Mucosa of rectum (tissue), 2 donors: ENCODE data around the gene UGT2B11.
"Not testable (repeated sequence)": the region's sequence is repeated elsewhere in the genome, so short reads cannot be mapped to it uniquely, and the experiment has no call there.

ENCODE experiments used
- H3K27ac ChIP-seq, 2 donors: one replicate each; pipeline ENCODE4 v1.7.0; 2013; ENCODE audit warnings: inconsistent platforms in 2 of 2, low read depth in 2 of 2, low read length in 2 of 2
- H3K27me3 ChIP-seq, 2 donors: one replicate each; pipeline ENCODE4 v1.7.0; 2013; ENCODE audit warnings: low read length in 2 of 2; ENCODE audit not compliant: control insufficient read depth in 2 of 2, insufficient read depth in 2 of 2
- H3K36me3 ChIP-seq, 2 donors: one replicate each; pipeline ENCODE4 v1.7.0; 2013; ENCODE audit warnings: low read length in 2 of 2; ENCODE audit not compliant: control insufficient read depth in 2 of 2, insufficient read depth in 2 of 2
- H3K4me1 ChIP-seq, 2 donors: one replicate each; pipeline ENCODE4 v1.7.0; 2013; ENCODE audit warnings: low read length in 2 of 2, mild to moderate bottlenecking in 1 of 2; ENCODE audit not compliant: control insufficient read depth in 2 of 2, insufficient read depth in 2 of 2
- H3K4me3 ChIP-seq, 2 donors: one replicate each; pipeline ENCODE4 v1.7.0; 2013; ENCODE audit warnings: low read length in 2 of 2
- H3K9ac ChIP-seq, 2 donors: one replicate each; pipeline ENCODE4 v1.7.0; 2013; ENCODE audit warnings: low read length in 2 of 2, low read depth in 1 of 2, mild to moderate bottlenecking in 1 of 2
- H3K9me3 ChIP-seq, 2 donors: one replicate each; pipeline ENCODE4 v1.7.0; 2013; ENCODE audit warnings: low read length in 2 of 2; ENCODE audit not compliant: control insufficient read depth in 2 of 2
- donor health status: healthy.
- donor health status: Normal muscosa, but diverticular disease.

The UGT2B11 gene

GRCh38 chr4:69218491-69218890 lies 3.9 kb upstream of the UGT2B11 start:
- H3K4me1 ChIP-seq, H3K9ac ChIP-seq, H3K4me3 ChIP-seq, H3K27ac ChIP-seq, H3K9me3 ChIP-seq, H3K36me3 ChIP-seq, H3K27me3 ChIP-seq: not testable (repeated sequence)

- no peak overlapping the region for H3K27ac ChIP-seq
- H3K36me3 ChIP-seq, result no peaks in the 10 kb centered on the region
- H3K9me3 ChIP-seq, result no peaks in the 10 kb centered on the region
- H3K27me3 ChIP-seq, result no peaks in the 10 kb centered on the region
- no peak overlapping the region for H3K9ac ChIP-seq
- no peak overlapping the region for H3K4me3 ChIP-seq
- H3K4me1 ChIP-seq, result no peaks in the 10 kb centered on the region
Measured at GRCh38 chr4:69210911-69211310, 3.6 kb downstream of the UGT2B11 start.

- H3K27me3 ChIP-seq, H3K4me3 ChIP-seq, H3K9me3 ChIP-seq, H3K4me1 ChIP-seq, H3K9ac ChIP-seq, H3K36me3 ChIP-seq, H3K27ac ChIP-seq: not testable (repeated sequence)
Measured at GRCh38 chr4:69198506-69198905, 16.0 kb downstream of the UGT2B11 start.

GRCh38 chr4:69196209-69196965 lies 18.2 kb downstream of the UGT2B11 start:
- H3K27ac ChIP-seq, result no peak overlapping the region
- H3K9me3 ChIP-seq, result no peaks in the 10 kb centered on the region
- no peak overlapping the region for H3K4me3 ChIP-seq
- no peaks in the 10 kb centered on the region for H3K27me3 ChIP-seq
- no peak overlapping the region for H3K9ac ChIP-seq
- no peaks in the 10 kb centered on the region for H3K36me3 ChIP-seq
- no peaks in the 10 kb centered on the region for H3K4me1 ChIP-seq

- Histone ChIP-seq H3K27me3 (no peaks in the 10 kb centered on the region), H3K36me3 (no peaks in the 10 kb centered on the region), H3K4me1 (no peaks in the 10 kb centered on the region), H3K9ac (no peak overlapping the region), H3K9me3 (no peaks in the 10 kb centered on the region), H3K27ac (no peak overlapping the region), H3K4me3 (no peak overlapping the region)
Measured at GRCh38 chr4:69194166-69194565, 20.4 kb downstream of the UGT2B11 start.

GRCh38 chr4:69191905-69192304 lies 22.6 kb downstream of the UGT2B11 start:
- not testable (repeated sequence) for H3K9me3 ChIP-seq, H3K4me1 ChIP-seq, H3K4me3 ChIP-seq, H3K36me3 ChIP-seq, H3K27ac ChIP-seq, H3K27me3 ChIP-seq, H3K9ac ChIP-seq

- not testable (repeated sequence) for H3K36me3 ChIP-seq, H3K4me1 ChIP-seq, H3K27me3 ChIP-seq, H3K9me3 ChIP-seq, H3K4me3 ChIP-seq, H3K27ac ChIP-seq, H3K9ac ChIP-seq
Measured at GRCh38 chr4:69190621-69191020, 23.9 kb downstream of the UGT2B11 start.

DNA sequence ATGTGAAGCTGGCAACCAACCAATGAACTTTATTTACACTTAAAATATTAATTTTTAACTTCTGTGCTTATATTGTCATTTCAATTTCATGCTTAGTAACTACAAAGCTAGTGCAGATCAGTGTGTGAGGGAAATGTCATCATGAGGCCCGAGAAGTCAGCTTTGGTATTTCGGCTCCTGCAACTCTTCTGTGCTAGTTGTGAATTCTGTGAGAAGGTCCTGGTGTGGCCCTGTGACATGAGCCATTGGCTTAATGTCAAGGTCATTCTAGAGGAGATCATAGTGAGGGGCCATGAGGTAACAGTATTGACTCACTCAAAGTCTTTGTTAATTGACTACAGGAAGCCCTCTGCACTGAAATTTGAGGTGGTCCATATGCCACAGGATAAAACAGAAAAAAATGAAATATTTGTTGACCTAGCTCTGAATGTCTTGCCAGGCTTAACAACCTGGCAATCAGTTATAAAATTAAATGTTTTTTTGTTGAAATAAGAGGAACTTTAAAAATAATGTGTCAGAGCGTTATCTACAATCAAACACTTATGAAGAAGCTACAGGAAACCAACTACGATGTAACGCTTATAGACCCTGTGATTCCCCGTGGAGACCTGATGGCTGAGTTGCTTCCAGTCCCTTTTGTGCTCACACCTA lies 32.9 kb downstream of the UGT2B11 start:
- not testable (repeated sequence) for H3K27ac ChIP-seq, H3K9me3 ChIP-seq, H3K9ac ChIP-seq

DNA sequence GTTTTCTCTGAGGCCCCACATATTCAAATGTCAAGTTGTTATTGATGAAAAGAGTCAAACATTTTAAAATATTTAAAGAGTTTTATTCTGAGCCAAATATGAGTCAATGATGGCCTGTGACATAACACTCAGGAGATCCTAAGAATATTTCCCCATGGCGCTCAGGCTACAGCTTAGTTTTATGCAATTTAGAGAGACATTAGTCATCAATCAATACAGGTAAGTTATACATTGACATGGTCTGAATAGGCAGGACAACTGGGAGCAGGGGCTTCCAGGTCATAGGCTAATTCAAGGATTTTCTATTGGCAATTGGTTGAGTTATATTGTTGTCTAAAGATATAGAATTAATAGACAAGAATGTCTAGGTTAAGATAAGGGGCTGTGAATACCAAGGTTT lies 34.7 kb downstream of the UGT2B11 start:
- H3K36me3 ChIP-seq, H3K27me3 ChIP-seq, H3K9ac ChIP-seq, H3K4me3 ChIP-seq, H3K4me1 ChIP-seq, H3K9me3 ChIP-seq, H3K27ac ChIP-seq: not testable (repeated sequence)

More for the DNA sequence above, 32.9 kb downstream of the UGT2B11 start:
- not testable (repeated sequence) for H3K36me3 ChIP-seq, H3K4me1 ChIP-seq, H3K4me3 ChIP-seq, H3K27me3 ChIP-seq

- H3K27me3 ChIP-seq, H3K9ac ChIP-seq, H3K9me3 ChIP-seq, H3K4me1 ChIP-seq, H3K27ac ChIP-seq, H3K36me3 ChIP-seq, H3K4me3 ChIP-seq: not testable (repeated sequence)
Measured at GRCh38 chr4:69178751-69179205, 35.8 kb downstream of the UGT2B11 start.
